ENCODE data around the gene TP53TG5. TPM values are rescaled to one million over a fixed set of nuclear protein-coding genes. Genes with fewer than 3 reads are reported as not detected.
A peak's percentile ranks its signal among the peaks of the same experiment; 100 is the strongest.

Gene TP53TG5
- total RNA-seq, 4 donors from 2014 or later = 1.9 TPM; not detected in 3

GRCh38 chr20:45341939-45342854, 35.9 kb downstream of the TP53TG5 start:
- Histone ChIP-seq H3K36me3 (no peaks in the 10 kb centered on the region), H3K27ac (peak overlapping the region; percentile 91 to 97), H3K9me3 (no peaks in the 10 kb centered on the region), H3K27me3 (no peaks in the 10 kb centered on the region), H3K4me3 (peak overlapping the region in 1 of 2 donors; percentile 11), H3K4me1 (peaks cover 14 to 33% of the 10 kb centered on the region in 2 donors)
- intact Hi-C loops (cut with DNase I; ENCODE audit: low total_unique reads) = no loop called here
- TF ChIP-seq CTCF (IDR thresholded peaks at IDR 0.05) (no peak), POLR2A (IDR thresholded peaks at IDR 0.05) (peak in 1 of 2 donors; percentile 60)
- peak; percentile 53 to 64 for DNase-seq

- Histone ChIP-seq H3K4me1 (peaks cover 14 to 33% of the 10 kb centered on the region in 2 donors), H3K36me3 (no peaks in the 10 kb centered on the region), H3K27me3 (no peaks in the 10 kb centered on the region), H3K9me3 (no peaks in the 10 kb centered on the region), H3K27ac (peak overlapping the region; percentile 91 to 97), H3K4me3 (peak overlapping the region in 1 of 2 donors; percentile 11)
- intact Hi-C loops (cut with DNase I; ENCODE audit: low total_unique reads) = no loop called here
- no peak for TF ChIP-seq POLR2A (IDR thresholded peaks at IDR 0.05)
- no peak for TF ChIP-seq CTCF (IDR thresholded peaks at IDR 0.05)
- no peak for DNase-seq
Observed at GRCh38 chr20:45341579-45341938, 36.6 kb downstream of the TP53TG5 start.

- H3K36me3 ChIP-seq = no peaks in the 10 kb centered on the region
- no peaks in the 10 kb centered on the region for H3K9me3 ChIP-seq
- peak overlapping the region; percentile 91 to 97 for H3K27ac ChIP-seq
- no peaks in the 10 kb centered on the region for H3K27me3 ChIP-seq
- H3K4me1 ChIP-seq = peaks cover 14 to 33% of the 10 kb centered on the region in 2 donors
- no peak for DNase-seq
- TF ChIP-seq POLR2A (IDR thresholded peaks at IDR 0.05) (no peak), CTCF (IDR thresholded peaks at IDR 0.05) (no peak)
- H3K4me3 ChIP-seq = no peak overlapping the region
- intact Hi-C loops (cut with DNase I; ENCODE audit: low total_unique reads) = no loop called here
Observed at GRCh38 chr20:45340951-45341350, 37.2 kb downstream of the TP53TG5 start.

- Histone ChIP-seq H3K9me3 (no peaks in the 10 kb centered on the region), H3K27ac (peak overlapping the region; percentile 91 to 97), H3K27me3 (no peaks in the 10 kb centered on the region), H3K36me3 (no peaks in the 10 kb centered on the region), H3K4me1 (peaks cover 14 to 29% of the 10 kb centered on the region in 2 donors), H3K4me3 (no peak overlapping the region)
- intact Hi-C loops (cut with DNase I; ENCODE audit: low total_unique reads) = no loop called here
- DNase-seq = no peak
- TF ChIP-seq POLR2A (IDR thresholded peaks at IDR 0.05) (no peak), CTCF (IDR thresholded peaks at IDR 0.05) (no peak)
Observed at GRCh38 chr20:45340236-45340847, 37.8 kb downstream of the TP53TG5 start.

GRCh38 chr20:45339799-45340198, 38.3 kb downstream of the TP53TG5 start:
- no peaks in the 10 kb centered on the region for H3K9me3 ChIP-seq
- TF ChIP-seq POLR2A (IDR thresholded peaks at IDR 0.05) (no peak), CTCF (IDR thresholded peaks at IDR 0.05) (no peak)
- H3K4me3 ChIP-seq = no peak overlapping the region
- no peaks in the 10 kb centered on the region for H3K27me3 ChIP-seq
- no peak for DNase-seq
- peak overlapping the region; percentile 91 to 97 for H3K27ac ChIP-seq
- peaks cover 14 to 25% of the 10 kb centered on the region in 2 donors for H3K4me1 ChIP-seq
- no peaks in the 10 kb centered on the region for H3K36me3 ChIP-seq
- intact Hi-C loops (cut with DNase I; ENCODE audit: low total_unique reads) = no loop called here

All from uterus (tissue), 4 donors.